ENCODE results near the gene KRT15. TPM values are rescaled to one million over a fixed set of nuclear protein-coding genes. Genes with fewer than 3 reads are reported as not detected.

Gene KRT15
- total and polyA plus RNA-seq, 2 experiments from 2014 or later = 6.8 to 10.6 TPM

DNA sequence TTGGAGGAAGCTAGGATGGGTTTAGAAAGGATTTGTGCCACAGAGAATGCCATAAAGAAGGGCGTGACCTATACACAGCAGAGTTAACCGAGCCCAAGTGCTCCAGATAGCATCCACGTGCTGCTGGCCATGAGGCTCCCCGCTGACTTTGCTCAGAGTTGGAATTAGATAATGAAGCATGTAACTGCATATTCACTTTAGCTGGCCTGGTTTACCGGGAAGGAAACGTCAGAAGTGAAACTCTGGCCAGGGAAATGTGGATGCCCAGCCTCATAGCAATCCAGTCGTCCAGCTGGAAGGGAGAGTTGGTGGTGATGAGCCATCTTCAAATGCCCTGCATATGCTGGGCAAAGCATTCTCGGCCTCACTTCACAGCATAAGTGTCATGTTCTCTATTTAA lies 43.8 kb downstream of the KRT15 start:
- no peak for DNase-seq (ENCODE audit: low spot score)
- Histone ChIP-seq H3K9me2 (replicated peaks; ENCODE audit: insufficient read depth) (no peaks in the 10 kb centered on the region), H3K9me3 (ENCODE audit: low read depth) (no peaks in the 10 kb centered on the region), H3K36me3 (replicated peaks; ENCODE audit: insufficient read depth, low read depth) (no peaks in the 10 kb centered on the region), H3K27ac (no peak overlapping the region), H3K4me1 (ENCODE audit: insufficient read depth) (no peaks in the 10 kb centered on the region), H2AFZ (no peak overlapping the region), H3K4me3 (no peak overlapping the region), H3K79me2 (no peaks in the 10 kb centered on the region), H3K27me3 (no peaks in the 10 kb centered on the region), H4K20me1 (ENCODE audit: insufficient read depth, poor library complexity, severe bottlenecking) (no peaks in the 10 kb centered on the region), H3K4me2 (no peak overlapping the region)
- WGBS (ENCODE audit: low lambda C conversion rate, missing lambda C conversion rate) = 81% methylated on average over 8 of the region's 8 CpGs
- TF ChIP-seq EZH2 (IDR thresholded peaks at IDR 0.05; ENCODE audit: borderline replicate concordance) (no peak), EZH2phosphoT487 (IDR thresholded peaks at IDR 0.05; ENCODE audit: low read depth, severe bottlenecking, unreplicated experiment) (no peak)
- TF ChIP-seq, protein P1, sequence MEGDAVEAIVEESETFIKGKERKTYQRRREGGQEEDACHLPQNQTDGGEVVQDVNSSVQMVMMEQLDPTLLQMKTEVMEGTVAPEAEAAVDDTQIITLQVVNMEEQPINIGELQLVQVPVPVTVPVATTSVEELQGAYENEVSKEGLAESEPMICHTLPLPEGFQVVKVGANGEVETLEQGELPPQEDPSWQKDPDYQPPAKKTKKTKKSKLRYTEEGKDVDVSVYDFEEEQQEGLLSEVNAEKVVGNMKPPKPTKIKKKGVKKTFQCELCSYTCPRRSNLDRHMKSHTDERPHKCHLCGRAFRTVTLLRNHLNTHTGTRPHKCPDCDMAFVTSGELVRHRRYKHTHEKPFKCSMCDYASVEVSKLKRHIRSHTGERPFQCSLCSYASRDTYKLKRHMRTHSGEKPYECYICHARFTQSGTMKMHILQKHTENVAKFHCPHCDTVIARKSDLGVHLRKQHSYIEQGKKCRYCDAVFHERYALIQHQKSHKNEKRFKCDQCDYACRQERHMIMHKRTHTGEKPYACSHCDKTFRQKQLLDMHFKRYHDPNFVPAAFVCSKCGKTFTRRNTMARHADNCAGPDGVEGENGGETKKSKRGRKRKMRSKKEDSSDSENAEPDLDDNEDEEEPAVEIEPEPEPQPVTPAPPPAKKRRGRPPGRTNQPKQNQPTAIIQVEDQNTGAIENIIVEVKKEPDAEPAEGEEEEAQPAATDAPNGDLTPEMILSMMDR (IDR thresholded peaks at IDR 0.05; ENCODE audit: poor library complexity) = no peak

DNA sequence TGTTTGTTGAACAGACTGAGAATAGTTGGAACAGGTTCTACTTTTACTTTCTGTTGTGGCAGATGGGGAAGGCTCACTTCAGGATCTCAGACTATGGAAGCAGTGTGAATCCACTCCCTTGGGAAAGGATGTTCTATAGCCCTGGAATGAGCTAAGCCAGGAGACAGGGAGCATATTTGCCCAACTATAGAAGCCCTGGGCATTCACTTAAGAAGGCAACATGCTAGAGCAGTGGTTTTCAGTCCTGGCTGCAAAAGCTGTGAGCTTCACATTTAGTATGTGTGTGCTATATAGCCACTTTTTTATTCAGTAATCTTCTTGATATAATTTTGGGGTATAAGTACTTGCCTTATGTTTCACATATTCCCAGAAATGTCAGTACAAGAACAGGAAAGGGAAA lies 50.3 kb downstream of the KRT15 start:
- H3K9me3 ChIP-seq (ENCODE audit: low read depth) = no peaks in the 10 kb centered on the region
- H4K20me1 ChIP-seq (ENCODE audit: insufficient read depth, poor library complexity, severe bottlenecking) = no peaks in the 10 kb centered on the region
- no peaks in the 10 kb centered on the region for H3K4me1 ChIP-seq (ENCODE audit: insufficient read depth)
- no peak for TF ChIP-seq EZH2phosphoT487 (IDR thresholded peaks at IDR 0.05; ENCODE audit: low read depth, severe bottlenecking, unreplicated experiment)
- TF ChIP-seq, protein P1 (IDR thresholded peaks at IDR 0.05; ENCODE audit: poor library complexity) = no peak
- TF ChIP-seq EZH2 (IDR thresholded peaks at IDR 0.05; ENCODE audit: borderline replicate concordance) = no peak
- H3K9me2 ChIP-seq (replicated peaks; ENCODE audit: insufficient read depth) = no peaks in the 10 kb centered on the region
- no peak overlapping the region for H3K4me2 ChIP-seq
- H2AFZ ChIP-seq = no peak overlapping the region
- no peaks in the 10 kb centered on the region for H3K27me3 ChIP-seq
- no peak overlapping the region for H3K4me3 ChIP-seq
- no peaks in the 10 kb centered on the region for H3K79me2 ChIP-seq
- no peak for DNase-seq (ENCODE audit: low spot score)
- no peak overlapping the region for H3K27ac ChIP-seq
- H3K36me3 ChIP-seq (replicated peaks; ENCODE audit: insufficient read depth, low read depth) = no peaks in the 10 kb centered on the region

DNA sequence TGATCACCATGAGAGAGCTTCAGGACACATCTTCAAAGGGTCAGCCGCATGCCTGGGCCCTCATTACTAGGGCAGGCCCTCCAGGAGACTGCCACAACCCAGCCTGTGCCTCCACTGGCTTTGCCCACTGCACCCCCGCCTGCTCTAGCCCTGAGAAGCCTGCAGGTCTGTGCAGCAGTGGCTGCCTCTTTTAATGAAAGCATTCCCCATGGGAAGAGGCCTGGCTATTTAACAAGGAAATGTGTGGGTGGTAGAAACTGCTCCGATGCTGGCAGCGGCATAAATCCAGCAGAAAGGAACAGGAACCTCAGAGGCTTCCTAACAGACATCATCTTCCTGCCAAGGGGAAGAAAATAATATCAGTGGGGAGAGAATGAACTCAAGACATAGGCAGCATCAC lies 51.1 kb downstream of the KRT15 start:
- Histone ChIP-seq H3K36me3 (replicated peaks; ENCODE audit: insufficient read depth, low read depth) (no peaks in the 10 kb centered on the region), H3K27me3 (no peaks in the 10 kb centered on the region), H3K79me2 (no peaks in the 10 kb centered on the region), H3K9me3 (ENCODE audit: low read depth) (no peaks in the 10 kb centered on the region), H3K4me1 (ENCODE audit: insufficient read depth) (no peaks in the 10 kb centered on the region), H3K9me2 (replicated peaks; ENCODE audit: insufficient read depth) (no peaks in the 10 kb centered on the region), H3K27ac (no peak overlapping the region), H2AFZ (no peak overlapping the region), H4K20me1 (ENCODE audit: insufficient read depth, poor library complexity, severe bottlenecking) (no peaks in the 10 kb centered on the region), H3K4me3 (no peak overlapping the region), H3K4me2 (no peak overlapping the region)
- no peak for DNase-seq (ENCODE audit: low spot score)
- 85% methylated on average over 4 of the region's 4 CpGs for WGBS (ENCODE audit: low lambda C conversion rate, missing lambda C conversion rate)
- TF ChIP-seq EZH2 (IDR thresholded peaks at IDR 0.05; ENCODE audit: borderline replicate concordance) (no peak), EZH2phosphoT487 (IDR thresholded peaks at IDR 0.05; ENCODE audit: low read depth, severe bottlenecking, unreplicated experiment) (no peak)
- TF ChIP-seq, protein P1 (IDR thresholded peaks at IDR 0.05; ENCODE audit: poor library complexity) = no peak

DNA sequence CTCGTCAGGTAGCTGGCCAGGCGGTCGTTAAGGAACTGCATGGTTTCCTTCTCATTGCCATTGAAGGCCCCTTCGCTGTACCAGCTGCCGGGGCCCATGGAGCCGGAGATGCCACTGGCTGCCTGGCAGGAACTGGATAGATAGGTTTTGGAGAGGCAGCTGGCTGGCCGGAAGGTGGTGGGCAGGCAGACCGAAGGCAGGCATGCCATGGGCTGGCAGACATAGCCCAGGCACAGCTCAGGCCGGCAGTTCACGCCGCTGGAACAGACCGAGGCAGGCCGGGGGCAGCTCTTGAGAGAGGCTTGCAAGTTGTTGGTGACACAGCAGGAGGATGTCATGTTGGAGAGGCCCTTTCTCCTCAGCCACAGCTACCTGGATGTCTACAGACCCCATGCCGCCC lies 51.7 kb downstream of the KRT15 start, which contains the start of gene KRT32:
KRT32 (minus strand) TSS at position 399 of the 400 bp plus-strand sequence; CDS start at position 338, 61 bp downstream.
- Histone ChIP-seq H3K4me2 (no peak within 1 kb of the TSS), H3K36me3 (replicated peaks; ENCODE audit: insufficient read depth, low read depth) (no peaks in the 10 kb centered on the region), H2AFZ (no peak within 1 kb of the TSS), H3K4me1 (ENCODE audit: insufficient read depth) (no peaks in the 10 kb centered on the region), H3K9me2 (replicated peaks; ENCODE audit: insufficient read depth) (no peaks in the 10 kb centered on the region), H3K79me2 (no peaks in the 10 kb centered on the region), H3K27ac (no peak within 1 kb of the TSS), H3K27me3 (no peaks in the 10 kb centered on the region), H3K9me3 (ENCODE audit: low read depth) (no peaks in the 10 kb centered on the region), H4K20me1 (ENCODE audit: insufficient read depth, poor library complexity, severe bottlenecking) (no peaks in the 10 kb centered on the region), H3K4me3 (no peak within 1 kb of the TSS)
- TF ChIP-seq EZH2 (IDR thresholded peaks at IDR 0.05; ENCODE audit: borderline replicate concordance) (no peak), EZH2phosphoT487 (IDR thresholded peaks at IDR 0.05; ENCODE audit: low read depth, severe bottlenecking, unreplicated experiment) (no peak)
- TF ChIP-seq, protein P1 (IDR thresholded peaks at IDR 0.05; ENCODE audit: poor library complexity) = no peak
- WGBS (ENCODE audit: low lambda C conversion rate, missing lambda C conversion rate) = 95% methylated on average over 14 of the region's 14 CpGs
- DNase-seq (ENCODE audit: low spot score) = no peak
